Thoracic aorta (tissue), 2 donors: ENCODE measurements around the gene CYP4V2. TPM values are rescaled to one million over a fixed set of nuclear protein-coding genes. Genes with fewer than 3 reads are reported as not detected.

Experiments used
- ATAC-seq: fragments of 150-250 bp; one replicate; pipeline ENCODE4 v1.8.0; 2017; ENCODE audit warnings: low read depth; ENCODE audit not compliant: insufficient number of reproducible peaks, low FRiP score
- DNase-seq: peaks from one replicate; pipeline ENCODE4 v3.0.0-alpha.2; 2020; ENCODE audit warnings: low spot score
- H3K27ac ChIP-seq, 2 donors: fragments of 200-600 bp; sonication (generic); 1 replicate in 1 of 2; 2 replicates in 1 of 2; pipeline ENCODE4 v1.5.1; 2016; ENCODE audit warnings: mild to moderate bottlenecking in 2 of 2, moderate library complexity in 2 of 2
- H3K27me3 ChIP-seq: fragments of 200-600 bp; sonication (generic); replicated peaks from 2 replicates; pipeline ENCODE4 v1.6.0; 2016; ENCODE audit warnings: mild to moderate bottlenecking; ENCODE audit not compliant: insufficient read depth
- H3K36me3 ChIP-seq: fragments of 200-600 bp; sonication (generic); one replicate; pipeline ENCODE4 v1.5.1; 2016
- H3K4me1 ChIP-seq, 2 donors: fragments of 200-600 bp; sonication (generic); 1 replicate in 1 of 2; 2 replicates in 1 of 2; pipeline versions ENCODE4 v1.5.1 to v1.6.0; 2016; ENCODE audit warnings: low read depth in 2 of 2, mild to moderate bottlenecking in 1 of 2; ENCODE audit not compliant: control insufficient read depth in 1 of 2
- H3K4me3 ChIP-seq: fragments of 200-600 bp; sonication (generic); 2 replicates; pipeline ENCODE4 v1.5.1; 2016; ENCODE audit warnings: mild to moderate bottlenecking
- H3K9me3 ChIP-seq: fragments of 200-600 bp; sonication (generic); 2 replicates; pipeline ENCODE4 v1.5.1; 2016
- total RNA-seq, 2 donors: library from RNA; depleted of rRNA; stranded (reverse); fragments of >200 nt; gene quantifications; one replicate each; pipeline versions ENCODE4 v1.1.0 to v1.2.3, GENCODE V29; 2016
- TF ChIP-seq, protein P1 (sequence below): fragments of 200-600 bp; sonication (generic); IDR thresholded peaks from one replicate; pipeline ENCODE4 v1.5.1; 2019; ENCODE audit warnings: antibody characterized with exemption

Gene CYP4V2
- total RNA-seq, 2 donors from 2014 or later, result 41.8 to 61.2 TPM

DNA sequence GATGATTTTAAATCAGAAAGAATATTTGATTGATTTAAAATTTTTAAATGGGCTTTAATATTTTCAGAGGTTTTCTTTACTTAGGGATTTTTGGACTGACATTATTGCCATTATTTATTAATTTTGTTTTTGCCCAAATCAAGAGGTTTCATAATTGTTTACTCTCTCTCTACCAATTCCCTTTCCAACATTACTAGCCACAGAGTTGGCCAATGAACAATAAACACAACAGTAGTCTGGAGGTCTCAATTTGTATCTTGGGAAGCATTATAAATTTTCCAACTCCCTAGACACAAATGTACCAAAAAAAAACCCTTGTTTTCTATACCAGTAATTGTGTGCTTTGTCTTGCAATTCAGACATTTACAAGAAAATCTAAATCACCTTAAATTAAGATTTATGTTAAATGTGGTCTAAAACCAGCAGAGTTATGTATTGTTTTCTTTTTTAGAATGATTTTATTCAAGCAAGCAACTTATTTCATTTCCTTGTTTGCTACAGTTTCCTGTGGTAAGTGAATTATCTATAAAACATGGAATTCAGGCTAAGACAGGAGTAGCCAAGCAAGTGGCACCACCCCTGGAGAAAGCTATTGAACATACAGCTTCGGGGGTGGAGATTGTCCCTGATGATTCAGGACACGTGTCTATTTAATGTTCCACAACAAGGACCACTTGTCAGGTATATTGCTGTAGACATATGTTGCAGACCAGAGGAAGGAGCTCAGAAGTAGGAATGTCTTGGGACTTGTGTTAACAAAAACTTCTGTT lies 36.6 kb downstream of the CYP4V2 start:
- peaks cover 0 to 6% of the 10 kb centered on the region in 2 donors for H3K4me1 ChIP-seq
- ATAC-seq, result no peak
- H3K27me3 ChIP-seq, result no peaks in the 10 kb centered on the region
- peaks cover 4% of the 10 kb centered on the region for H3K9me3 ChIP-seq
- TF ChIP-seq, protein P1, sequence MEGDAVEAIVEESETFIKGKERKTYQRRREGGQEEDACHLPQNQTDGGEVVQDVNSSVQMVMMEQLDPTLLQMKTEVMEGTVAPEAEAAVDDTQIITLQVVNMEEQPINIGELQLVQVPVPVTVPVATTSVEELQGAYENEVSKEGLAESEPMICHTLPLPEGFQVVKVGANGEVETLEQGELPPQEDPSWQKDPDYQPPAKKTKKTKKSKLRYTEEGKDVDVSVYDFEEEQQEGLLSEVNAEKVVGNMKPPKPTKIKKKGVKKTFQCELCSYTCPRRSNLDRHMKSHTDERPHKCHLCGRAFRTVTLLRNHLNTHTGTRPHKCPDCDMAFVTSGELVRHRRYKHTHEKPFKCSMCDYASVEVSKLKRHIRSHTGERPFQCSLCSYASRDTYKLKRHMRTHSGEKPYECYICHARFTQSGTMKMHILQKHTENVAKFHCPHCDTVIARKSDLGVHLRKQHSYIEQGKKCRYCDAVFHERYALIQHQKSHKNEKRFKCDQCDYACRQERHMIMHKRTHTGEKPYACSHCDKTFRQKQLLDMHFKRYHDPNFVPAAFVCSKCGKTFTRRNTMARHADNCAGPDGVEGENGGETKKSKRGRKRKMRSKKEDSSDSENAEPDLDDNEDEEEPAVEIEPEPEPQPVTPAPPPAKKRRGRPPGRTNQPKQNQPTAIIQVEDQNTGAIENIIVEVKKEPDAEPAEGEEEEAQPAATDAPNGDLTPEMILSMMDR, result no peak
- DNase-seq, result no peak
- H3K27ac ChIP-seq, result no peak overlapping the region
- H3K4me3 ChIP-seq, result peak overlapping the region; percentile 22
- H3K36me3 ChIP-seq, result no peaks in the 10 kb centered on the region

DNA sequence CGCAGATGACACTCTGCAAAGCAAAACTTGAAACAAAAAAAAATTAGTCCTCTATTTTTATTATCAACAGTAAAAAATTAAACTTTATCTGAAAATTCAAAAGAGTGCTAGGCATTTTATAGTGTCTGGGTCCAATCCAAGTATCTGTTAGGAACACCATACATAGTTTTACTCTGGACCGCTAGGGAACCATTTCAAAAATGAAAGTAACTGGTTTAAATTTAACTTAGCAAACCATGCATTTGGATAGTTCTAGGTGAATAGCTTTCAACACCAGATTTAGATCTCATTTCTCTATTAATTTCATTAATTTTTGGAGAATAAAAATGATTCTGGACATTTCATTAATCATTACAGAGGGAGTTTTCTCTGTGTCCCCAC lies 37.1 kb downstream of the CYP4V2 start:
- Histone ChIP-seq H3K27me3 (no peaks in the 10 kb centered on the region), H3K9me3 (peaks cover 4% of the 10 kb centered on the region), H3K36me3 (no peaks in the 10 kb centered on the region), H3K4me3 (peak overlapping the region; percentile 22), H3K4me1 (peaks cover 0 to 6% of the 10 kb centered on the region in 2 donors), H3K27ac (no peak overlapping the region)
- DNase-seq (no peak), ATAC-seq (no peak)
- TF ChIP-seq, protein P1, result no peak

DNA sequence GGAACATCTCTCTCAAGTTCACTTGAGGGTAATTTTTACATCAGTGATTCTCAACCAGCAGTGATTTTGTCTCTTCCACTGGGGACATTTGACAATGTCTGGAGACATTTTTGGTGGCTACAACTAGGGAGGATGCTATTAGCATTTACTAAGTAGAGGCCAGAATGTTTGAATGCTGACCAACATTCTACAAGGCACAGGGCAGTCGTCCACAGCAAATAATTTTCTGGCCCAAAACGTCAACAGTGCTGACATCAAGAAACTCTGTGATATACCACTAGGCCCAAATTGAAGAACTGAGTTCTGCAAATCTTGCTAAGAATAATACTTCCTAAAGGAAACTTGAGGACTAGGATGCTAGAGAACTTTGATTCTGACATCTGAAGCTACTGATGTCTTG lies 43.0 kb downstream of the CYP4V2 start:
- TF ChIP-seq, protein P1, result no peak
- H3K9me3 ChIP-seq, result no peaks in the 10 kb centered on the region
- ATAC-seq, result no peak
- no peaks in the 10 kb centered on the region for H3K27me3 ChIP-seq
- H3K27ac ChIP-seq, result no peak overlapping the region
- no peaks in the 10 kb centered on the region for H3K4me1 ChIP-seq
- no peak for DNase-seq
- H3K36me3 ChIP-seq, result no peaks in the 10 kb centered on the region
- H3K4me3 ChIP-seq, result no peak overlapping the region

DNA sequence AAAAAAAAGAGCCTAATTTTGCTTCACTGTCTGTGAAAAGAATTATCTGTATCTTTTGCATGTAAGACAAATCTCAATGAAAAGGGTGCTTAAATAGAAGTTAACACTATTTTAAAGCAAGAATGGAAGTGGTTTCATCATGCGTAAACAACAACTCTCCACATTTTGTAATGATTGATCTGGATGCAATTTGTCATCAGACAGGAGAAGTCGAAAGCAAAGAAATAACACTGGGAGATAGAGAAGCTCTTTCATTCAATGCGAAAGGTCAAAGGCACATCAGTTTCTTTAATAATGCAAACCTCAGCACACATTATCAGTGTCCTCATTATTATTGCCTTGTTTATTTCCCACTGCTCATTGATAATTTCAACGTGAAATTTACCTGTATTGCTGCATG lies 44.8 kb downstream of the CYP4V2 start:
- Histone ChIP-seq H3K4me3 (no peak overlapping the region), H3K27me3 (no peaks in the 10 kb centered on the region), H3K4me1 (no peaks in the 10 kb centered on the region), H3K36me3 (no peaks in the 10 kb centered on the region), H3K27ac (no peak overlapping the region), H3K9me3 (no peaks in the 10 kb centered on the region)
- ATAC-seq (no peak), DNase-seq (no peak)
- TF ChIP-seq, protein P1, result no peak

DNA sequence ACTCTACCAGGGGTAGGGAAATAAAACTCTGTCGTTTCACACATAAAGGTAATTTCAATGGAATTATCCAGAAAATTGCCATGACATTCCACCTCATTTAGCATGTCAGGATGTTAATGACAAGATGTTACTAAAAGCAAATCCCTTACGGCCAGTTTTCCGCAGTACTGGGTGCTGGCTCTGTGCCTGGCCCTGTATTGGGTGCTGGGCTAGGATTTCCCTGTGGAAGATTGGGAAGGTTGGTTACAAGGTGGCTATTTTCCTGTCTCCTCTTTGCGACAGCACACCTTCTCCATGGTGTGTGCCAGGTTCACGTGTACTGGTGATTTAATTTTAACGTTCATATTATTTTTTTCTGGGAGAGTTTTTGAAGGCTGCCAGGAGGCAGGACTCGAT lies 49.1 kb downstream of the CYP4V2 start:
- no peak for ATAC-seq

More for the DNA sequence above, 49.1 kb downstream of the CYP4V2 start:
- TF ChIP-seq, protein P1, result no peak
- H3K4me3 ChIP-seq, result no peak overlapping the region
- H3K4me1 ChIP-seq, result no peaks in the 10 kb centered on the region
- H3K9me3 ChIP-seq, result no peaks in the 10 kb centered on the region
- H3K27ac ChIP-seq, result no peak overlapping the region
- DNase-seq, result no peak
- no peaks in the 10 kb centered on the region for H3K36me3 ChIP-seq
- H3K27me3 ChIP-seq, result no peaks in the 10 kb centered on the region
